Measurements from ENCODE around the gene MOGAT1. TPM values are rescaled to one million over a fixed set of nuclear protein-coding genes. Genes with fewer than 3 reads are reported as not detected.

MOGAT1 gene
- polyA plus RNA-seq, 1 experiment: not detected

- ChIA-PET CTCF (no interaction called here), POLR2A (no interaction called here)
- TF ChIP-seq, protein P1, sequence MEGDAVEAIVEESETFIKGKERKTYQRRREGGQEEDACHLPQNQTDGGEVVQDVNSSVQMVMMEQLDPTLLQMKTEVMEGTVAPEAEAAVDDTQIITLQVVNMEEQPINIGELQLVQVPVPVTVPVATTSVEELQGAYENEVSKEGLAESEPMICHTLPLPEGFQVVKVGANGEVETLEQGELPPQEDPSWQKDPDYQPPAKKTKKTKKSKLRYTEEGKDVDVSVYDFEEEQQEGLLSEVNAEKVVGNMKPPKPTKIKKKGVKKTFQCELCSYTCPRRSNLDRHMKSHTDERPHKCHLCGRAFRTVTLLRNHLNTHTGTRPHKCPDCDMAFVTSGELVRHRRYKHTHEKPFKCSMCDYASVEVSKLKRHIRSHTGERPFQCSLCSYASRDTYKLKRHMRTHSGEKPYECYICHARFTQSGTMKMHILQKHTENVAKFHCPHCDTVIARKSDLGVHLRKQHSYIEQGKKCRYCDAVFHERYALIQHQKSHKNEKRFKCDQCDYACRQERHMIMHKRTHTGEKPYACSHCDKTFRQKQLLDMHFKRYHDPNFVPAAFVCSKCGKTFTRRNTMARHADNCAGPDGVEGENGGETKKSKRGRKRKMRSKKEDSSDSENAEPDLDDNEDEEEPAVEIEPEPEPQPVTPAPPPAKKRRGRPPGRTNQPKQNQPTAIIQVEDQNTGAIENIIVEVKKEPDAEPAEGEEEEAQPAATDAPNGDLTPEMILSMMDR (IDR thresholded peaks at IDR 0.05; ENCODE audit: low read depth, low read length): no peak
These were observed 30.3 kb downstream of the MOGAT1 start for GRCh38 chr2:222701721-222702131.

GRCh38 chr2:222703091-222703490 lies 31.6 kb downstream of the MOGAT1 start:
- ChIA-PET CTCF (interaction anchor here (0.6 to 7.2 kb wide), 7 partner anchors 14 to 899 kb away, joined by 3 to 87 read pairs (median 8); partner anchors contain the start of gene SCG2), POLR2A (no interaction called here)
- TF ChIP-seq, protein P1 (IDR thresholded peaks at IDR 0.05; ENCODE audit: low read depth, low read length): no peak
- Histone ChIP-seq H3K4me3 (ENCODE audit: low read depth, low read length) (no peak overlapping the region), H3K27me3 (ENCODE audit: control insufficient read depth, insufficient read depth, low read length) (no peaks in the 10 kb centered on the region), H3K9me3 (ENCODE audit: control insufficient read depth, insufficient read depth, low read length) (no peaks in the 10 kb centered on the region), H3K27ac (ENCODE audit: low read depth, low read length) (no peak overlapping the region)
- no peak for DNase-seq (ENCODE audit: low read depth, low spot score)

More at GRCh38 chr2:222701721-222702131, 30.3 kb downstream of the MOGAT1 start:
- no peak overlapping the region for H3K27ac ChIP-seq (ENCODE audit: low read depth, low read length)
- no peak for DNase-seq (ENCODE audit: low read depth, low spot score)
- H3K27me3 ChIP-seq (ENCODE audit: control insufficient read depth, insufficient read depth, low read length): no peaks in the 10 kb centered on the region
- H3K9me3 ChIP-seq (ENCODE audit: control insufficient read depth, insufficient read depth, low read length): no peaks in the 10 kb centered on the region
- no peak overlapping the region for H3K4me3 ChIP-seq (ENCODE audit: low read depth, low read length)

- peak; percentile 39 for DNase-seq (ENCODE audit: low read depth, low spot score)
- ChIA-PET CTCF (interaction anchor here (0.6 to 7.2 kb wide), 8 partner anchors 15 to 898 kb away, joined by 3 to 87 read pairs (median 6); partner anchors contain the start of gene SCG2), POLR2A (no interaction called here)
- TF ChIP-seq, protein P1 (IDR thresholded peaks at IDR 0.05; ENCODE audit: low read depth, low read length): no peak
- no peaks in the 10 kb centered on the region for H3K9me3 ChIP-seq (ENCODE audit: control insufficient read depth, insufficient read depth, low read length)
- H3K27me3 ChIP-seq (ENCODE audit: control insufficient read depth, insufficient read depth, low read length): no peaks in the 10 kb centered on the region
- no peak overlapping the region for H3K4me3 ChIP-seq (ENCODE audit: low read depth, low read length)
- no peak overlapping the region for H3K27ac ChIP-seq (ENCODE audit: low read depth, low read length)
These were observed 32.4 kb downstream of the MOGAT1 start for GRCh38 chr2:222703886-222704285.

DNA sequence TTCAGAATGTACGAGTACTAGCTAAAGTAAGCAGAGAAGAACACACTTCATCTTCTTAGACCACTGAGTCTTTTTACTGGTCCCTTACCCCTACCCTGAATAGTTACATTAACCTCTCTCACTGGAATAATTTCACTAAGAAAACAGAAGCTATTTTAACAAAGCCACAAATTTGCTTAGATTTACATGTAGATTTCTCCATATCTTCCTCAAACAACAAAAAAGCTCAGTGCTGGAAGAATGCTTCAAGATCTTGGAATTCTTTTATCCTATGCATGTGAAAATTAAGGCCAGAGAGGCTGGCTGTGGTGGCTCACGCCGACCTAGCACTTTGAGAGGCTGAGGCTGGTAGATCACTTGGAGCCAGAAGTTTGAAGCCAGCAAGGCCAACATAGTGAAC lies 35.2 kb downstream of the MOGAT1 start:
- CTCF ChIA-PET: interaction anchor here (0.6 to 7.2 kb wide), 14 partner anchors 12 to 265 kb away, joined by 3 to 87 read pairs (median 10); no protein-coding TSS in a partner anchor
- Histone ChIP-seq H3K4me3 (ENCODE audit: low read depth, low read length) (no peak overlapping the region), H3K27ac (ENCODE audit: low read depth, low read length) (peak overlapping the region; percentile 31), H3K27me3 (ENCODE audit: control insufficient read depth, insufficient read depth, low read length) (no peaks in the 10 kb centered on the region), H3K9me3 (ENCODE audit: control insufficient read depth, insufficient read depth, low read length) (no peaks in the 10 kb centered on the region)
- TF ChIP-seq, protein P1 (IDR thresholded peaks at IDR 0.05; ENCODE audit: low read depth, low read length): no peak
- DNase-seq (ENCODE audit: low read depth, low spot score): no peak
- POLR2A ChIA-PET: no interaction called here

DNA sequence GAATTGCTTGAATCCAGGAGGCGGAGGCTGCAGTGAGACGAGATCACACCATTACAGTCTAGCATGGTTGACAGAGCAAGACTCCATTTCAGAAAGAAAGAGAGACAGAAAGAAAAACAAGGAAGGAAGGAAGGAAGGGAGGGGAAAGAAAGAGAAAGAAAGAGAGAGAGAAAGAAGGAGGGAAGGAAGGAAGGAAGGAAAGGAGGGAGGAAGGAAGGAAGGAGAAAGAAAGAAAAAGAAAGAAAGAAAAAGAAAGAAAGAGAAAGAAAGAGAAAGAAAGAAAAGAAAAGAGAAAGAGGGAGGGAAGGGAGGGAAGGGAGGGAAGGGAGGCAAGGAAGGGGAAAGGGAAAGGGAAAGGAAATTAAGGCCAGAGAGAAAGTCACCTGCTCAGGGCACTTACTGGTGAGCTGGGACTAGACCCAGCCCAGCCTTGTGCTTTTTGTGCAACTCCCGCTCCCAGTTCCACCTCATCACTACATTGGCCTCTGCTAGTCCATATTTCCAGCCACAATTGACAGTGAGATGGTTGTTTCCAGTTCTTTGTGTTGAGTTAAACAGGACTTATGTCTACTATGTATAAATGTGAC lies 35.7 kb downstream of the MOGAT1 start:
- H3K4me3 ChIP-seq (ENCODE audit: low read depth, low read length): no peak overlapping the region
- H3K27ac ChIP-seq (ENCODE audit: low read depth, low read length): no peak overlapping the region
- no peak for DNase-seq (ENCODE audit: low read depth, low spot score)
- TF ChIP-seq, protein P1 (IDR thresholded peaks at IDR 0.05; ENCODE audit: low read depth, low read length): no peak
- CTCF ChIA-PET: interaction anchor here (0.5 to 7.2 kb wide), 23 partner anchors 8 to 252 kb away, joined by 3 to 87 read pairs (median 4); no protein-coding TSS in a partner anchor
- no peaks in the 10 kb centered on the region for H3K9me3 ChIP-seq (ENCODE audit: control insufficient read depth, insufficient read depth, low read length)
- POLR2A ChIA-PET: no interaction called here
- no peaks in the 10 kb centered on the region for H3K27me3 ChIP-seq (ENCODE audit: control insufficient read depth, insufficient read depth, low read length)

All from AG04450 (cell line).